Left ventricle myocardium inferior (tissue), 1 donor: ENCODE measurements around the gene GUCY2D. TPM values are rescaled to one million over a fixed set of nuclear protein-coding genes. Genes with fewer than 3 reads are reported as not detected.
"Not testable (repeated sequence)": the region's sequence is repeated elsewhere in the genome, so short reads cannot be mapped to it uniquely, and the experiment has no call there.

Experiments
- DNase-seq: peaks from one replicate; pipeline ENCODE4 v3.0.0-alpha.2; 2020
- H3K27ac ChIP-seq: fragments of 200-600 bp; replicated peaks from 2 replicates; pipeline ENCODE4 v1.8.0; 2021
- H3K27me3 ChIP-seq: fragments of 200-600 bp; 2 replicates; pipeline ENCODE4 v1.8.0; 2021; ENCODE audit warnings: low read depth
- H3K36me3 ChIP-seq: fragments of 200-600 bp; 2 replicates; pipeline ENCODE4 v1.8.0; 2021
- H3K4me1 ChIP-seq: fragments of 200-600 bp; 2 replicates; pipeline ENCODE4 v1.8.0; 2021
- H3K4me3 ChIP-seq: fragments of 200-600 bp; 2 replicates; pipeline ENCODE4 v1.8.0; 2021; ENCODE audit warnings: mild to moderate bottlenecking, moderate library complexity
- H3K9me3 ChIP-seq: fragments of 200-600 bp; replicated peaks from 2 replicates; pipeline ENCODE4 v1.8.0; 2021
- intact Hi-C: fragments of 100-400 bp; cut with micrococcal nuclease; formaldehyde crosslinking; loops from one replicate; pipeline ENCODE4 v1.11.0; 2022
- long read RNA-seq: library from polyadenylated mRNA; unstranded; transcript quantifications from one replicate; pipeline ENCODE4 v2.0.0, GENCODE V29; 2021
- total RNA-seq: library from RNA; stranded (reverse); fragmentation: NEBNext Ultra II Directional; extraction: Animal tissue kit (Norgen Biotek cat#: 25700); gene quantifications from one replicate; pipeline ENCODE4 v1.2.1, GENCODE V29; 2021
- TF ChIP-seq, protein P1 (sequence below): fragments of 200-600 bp; IDR thresholded peaks from 2 replicates; pipeline ENCODE4 v1.8.0; 2021; ENCODE audit warnings: antibody characterized with exemption, mild to moderate bottlenecking, borderline replicate concordance
- donor health status: DM: no; HTN: yes; CAD: no; lungs with severe emphysema.

Gene GUCY2D
- total RNA-seq = not detected
- long read RNA-seq, partial matches to known transcripts = 0 of 1 reads
- long read RNA-seq, other reads (novel, unspliced or antisense) = 1 of 1 reads

DNA sequence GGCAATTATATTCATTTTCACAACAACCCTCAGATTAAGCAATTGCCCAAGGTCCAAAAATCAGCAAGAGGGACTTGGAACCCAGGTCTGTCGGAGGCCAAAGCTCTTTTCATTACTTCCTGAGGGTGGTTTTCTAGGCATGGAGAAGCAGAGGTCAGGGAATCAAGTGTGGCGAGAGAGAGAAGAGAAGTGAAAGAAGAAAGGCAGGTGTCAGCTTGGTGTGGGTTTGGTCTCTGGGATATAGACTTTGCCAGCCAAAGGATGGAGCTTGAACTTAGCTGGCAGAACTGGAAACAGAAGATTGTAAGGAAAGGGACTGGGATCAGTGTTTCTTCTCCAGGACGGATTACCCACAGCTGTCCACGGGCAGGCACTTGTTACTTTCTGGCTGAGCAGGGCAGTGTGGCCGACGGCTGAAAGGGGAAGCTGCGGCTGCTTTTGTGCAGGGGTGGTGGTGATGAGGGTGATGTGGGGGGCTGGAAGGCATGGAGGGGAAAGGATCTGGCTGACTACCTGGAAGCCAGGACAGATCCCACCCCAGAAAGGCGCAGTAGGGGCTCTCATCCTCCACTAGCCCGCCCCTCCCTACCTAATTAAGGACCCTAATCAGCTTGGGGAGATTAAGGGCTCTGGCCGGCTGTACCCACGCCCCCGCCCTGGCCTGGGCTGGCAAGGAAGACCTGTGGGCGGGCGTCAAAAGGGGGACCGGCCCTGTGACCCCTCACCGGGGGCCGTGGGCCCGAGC lies at the start of gene GUCY2D:
Gene GUCY2D (plus strand): TSS at position 640 of the 745 bp plus-strand sequence. CDS start 433 bp downstream, outside the sequence.
- intact Hi-C loops = no loop called here
- TF ChIP-seq, protein P1, sequence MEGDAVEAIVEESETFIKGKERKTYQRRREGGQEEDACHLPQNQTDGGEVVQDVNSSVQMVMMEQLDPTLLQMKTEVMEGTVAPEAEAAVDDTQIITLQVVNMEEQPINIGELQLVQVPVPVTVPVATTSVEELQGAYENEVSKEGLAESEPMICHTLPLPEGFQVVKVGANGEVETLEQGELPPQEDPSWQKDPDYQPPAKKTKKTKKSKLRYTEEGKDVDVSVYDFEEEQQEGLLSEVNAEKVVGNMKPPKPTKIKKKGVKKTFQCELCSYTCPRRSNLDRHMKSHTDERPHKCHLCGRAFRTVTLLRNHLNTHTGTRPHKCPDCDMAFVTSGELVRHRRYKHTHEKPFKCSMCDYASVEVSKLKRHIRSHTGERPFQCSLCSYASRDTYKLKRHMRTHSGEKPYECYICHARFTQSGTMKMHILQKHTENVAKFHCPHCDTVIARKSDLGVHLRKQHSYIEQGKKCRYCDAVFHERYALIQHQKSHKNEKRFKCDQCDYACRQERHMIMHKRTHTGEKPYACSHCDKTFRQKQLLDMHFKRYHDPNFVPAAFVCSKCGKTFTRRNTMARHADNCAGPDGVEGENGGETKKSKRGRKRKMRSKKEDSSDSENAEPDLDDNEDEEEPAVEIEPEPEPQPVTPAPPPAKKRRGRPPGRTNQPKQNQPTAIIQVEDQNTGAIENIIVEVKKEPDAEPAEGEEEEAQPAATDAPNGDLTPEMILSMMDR = no peak
- Histone ChIP-seq H3K36me3 (no peaks in the 10 kb centered on the region), H3K9me3 (no peaks in the 10 kb centered on the region), H3K4me3 (peak within 1 kb of the TSS; percentile 60), H3K4me1 (peaks cover 22% of the 10 kb centered on the region), H3K27ac (no peak within 1 kb of the TSS), H3K27me3 (peaks cover 85% of the 10 kb centered on the region)
- DNase-seq = no peak

DNA sequence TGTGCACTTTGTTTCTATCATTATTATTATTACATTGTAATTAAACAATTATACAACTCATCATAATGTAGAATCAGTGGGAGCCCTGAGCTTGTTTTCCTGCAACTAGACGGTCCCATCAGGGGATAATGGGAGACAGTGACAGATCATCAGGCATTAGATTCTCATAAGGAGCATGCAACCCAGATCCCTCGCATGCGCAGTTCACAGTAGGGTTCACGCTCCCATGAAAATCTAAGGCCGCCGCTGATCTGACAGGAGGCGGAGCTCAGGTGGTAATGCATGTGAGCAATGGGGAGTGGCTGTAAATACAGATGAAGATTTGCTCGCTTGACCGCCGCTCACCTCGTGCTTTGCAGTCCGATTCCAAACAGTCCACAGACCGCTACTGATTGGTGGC lies 49.1 kb upstream of the GUCY2D start:
- H3K4me3 ChIP-seq, intact Hi-C loops, H3K27ac ChIP-seq, DNase-seq, H3K9me3 ChIP-seq, H3K27me3 ChIP-seq: not testable (repeated sequence)
- H3K4me1 ChIP-seq = peaks cover 19% of the 10 kb centered on the region
- peaks cover 14% of the 10 kb centered on the region for H3K36me3 ChIP-seq

DNA sequence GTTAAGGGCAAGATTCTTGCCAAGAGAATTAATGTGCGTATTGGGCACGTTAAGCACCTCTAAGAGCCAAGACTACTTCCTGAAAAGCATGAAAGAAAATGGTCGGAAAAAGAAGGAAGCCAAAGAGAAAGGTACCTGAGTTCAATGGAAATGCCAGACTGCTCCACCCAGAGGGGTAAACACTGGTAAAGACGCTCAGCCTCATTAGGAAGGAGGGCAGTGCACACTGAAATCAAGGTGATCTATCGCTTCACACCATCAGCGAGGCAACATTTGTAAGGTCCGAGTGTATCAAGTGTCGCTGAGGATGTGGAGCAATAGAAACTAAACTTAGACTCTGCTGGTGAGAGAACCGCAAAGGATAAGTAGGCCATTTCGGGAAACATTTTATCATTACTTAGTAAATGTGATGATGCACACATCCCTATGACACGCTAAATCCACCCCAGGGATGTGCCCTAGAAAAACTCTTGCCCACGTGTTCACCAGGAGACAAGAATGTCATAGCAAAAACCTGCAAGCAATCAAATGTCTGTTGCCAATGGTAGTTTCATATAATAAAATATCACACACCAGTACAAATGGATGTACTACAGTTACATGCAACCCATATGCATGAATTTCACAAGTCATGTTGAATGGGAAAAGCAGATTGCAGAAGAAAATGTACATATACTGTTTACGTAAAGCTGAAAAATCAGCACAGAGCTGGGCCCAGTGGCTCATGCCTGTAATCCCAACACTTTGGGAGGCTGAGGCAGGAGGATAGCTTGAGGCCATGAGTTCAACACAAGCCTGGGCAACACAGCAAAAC lies 46.8 kb upstream of the GUCY2D start:
- H3K4me3 ChIP-seq = no peak overlapping the region
- no peaks in the 10 kb centered on the region for H3K9me3 ChIP-seq
- H3K36me3 ChIP-seq = no peaks in the 10 kb centered on the region
- peaks cover 8% of the 10 kb centered on the region for H3K27me3 ChIP-seq
- peak overlapping the region; percentile 49 for H3K27ac ChIP-seq
- TF ChIP-seq, protein P1 = no peak
- intact Hi-C loops = no loop called here
- peaks cover 19% of the 10 kb centered on the region for H3K4me1 ChIP-seq
- no peak for DNase-seq

DNA sequence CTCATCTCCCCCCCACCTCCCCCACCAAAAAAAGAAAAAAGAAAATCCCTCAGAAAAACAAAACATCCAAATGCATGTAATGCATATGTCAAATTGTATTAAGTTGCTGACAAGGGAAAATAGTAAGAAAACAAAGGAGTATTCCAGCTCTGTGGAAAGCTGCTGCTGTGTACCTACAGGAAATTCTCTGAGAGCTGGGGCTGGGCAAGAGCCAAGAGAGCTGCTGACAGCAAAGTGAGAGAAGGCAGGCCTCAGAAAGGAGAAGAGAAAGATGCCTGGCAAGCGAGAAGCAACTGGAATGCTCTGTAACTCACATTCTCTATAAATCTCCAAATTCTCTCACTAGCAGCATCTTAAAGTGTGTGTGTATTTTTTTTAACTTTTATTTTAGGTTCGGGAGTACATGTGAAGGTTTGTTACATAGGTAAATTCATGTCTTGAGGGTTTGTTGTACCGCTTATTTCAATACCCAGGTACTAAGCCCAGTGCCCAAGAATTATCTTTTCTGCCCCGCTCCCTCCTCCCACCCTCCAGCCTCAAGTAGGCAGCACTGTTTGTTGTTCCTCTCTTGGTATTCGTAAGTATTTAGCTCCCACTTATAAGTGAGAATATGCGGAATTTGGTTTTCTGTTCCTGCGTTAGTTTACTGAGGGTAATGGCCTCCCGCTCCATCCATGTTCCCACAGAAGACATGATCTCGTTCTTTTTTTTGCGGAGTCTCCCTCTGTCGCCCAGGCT lies 46.0 kb upstream of the GUCY2D start:
- Histone ChIP-seq H3K9me3 (no peaks in the 10 kb centered on the region), H3K27ac (peak overlapping the region; percentile 49), H3K36me3 (no peaks in the 10 kb centered on the region), H3K27me3 (peaks cover 15% of the 10 kb centered on the region), H3K4me3 (no peak overlapping the region), H3K4me1 (peaks cover 19% of the 10 kb centered on the region)
- peak; percentile 82 for DNase-seq
- intact Hi-C loops = no loop called here
- TF ChIP-seq, protein P1 = no peak

DNA sequence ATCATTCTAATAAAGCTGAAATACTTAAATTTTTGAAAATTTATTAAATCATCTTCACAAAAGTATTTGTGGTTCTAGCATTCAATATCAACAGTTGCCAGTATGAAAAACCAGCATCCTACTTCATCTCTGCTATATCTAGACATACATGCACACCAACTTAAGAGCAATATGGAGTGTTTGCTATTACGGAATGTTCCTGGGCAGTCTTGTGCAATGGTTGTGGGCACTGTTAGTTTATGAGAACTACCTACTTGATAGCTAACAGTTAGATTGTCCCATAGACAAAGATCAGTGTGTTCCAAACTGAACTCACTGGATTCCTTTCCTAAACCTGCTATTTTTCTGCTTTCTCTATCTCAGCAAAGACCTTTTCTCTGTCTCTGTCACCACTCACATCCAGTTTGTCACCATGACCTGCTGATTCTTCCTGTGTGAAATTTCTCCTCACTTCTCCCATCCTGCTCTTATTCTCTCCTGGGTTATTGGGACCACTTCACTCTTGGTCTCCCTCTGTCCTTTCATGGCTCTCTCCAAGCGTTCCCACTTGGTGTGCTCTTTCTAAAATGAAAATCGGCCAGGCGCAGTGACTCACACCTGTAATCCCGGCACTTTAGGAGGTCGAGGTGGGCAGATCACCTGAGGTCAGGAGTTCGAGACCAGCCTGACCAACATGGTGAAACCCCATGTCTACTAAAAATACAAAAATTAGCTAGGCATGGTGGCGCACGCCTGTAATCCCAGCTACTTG lies 42.7 kb upstream of the GUCY2D start:
- H3K36me3 ChIP-seq = no peaks in the 10 kb centered on the region
- H3K27ac ChIP-seq = no peak overlapping the region
- no peak overlapping the region for H3K4me3 ChIP-seq

More for the DNA sequence above, 42.7 kb upstream of the GUCY2D start:
- no peaks in the 10 kb centered on the region for H3K9me3 ChIP-seq
- intact Hi-C loops = no loop called here
- H3K4me1 ChIP-seq = peaks cover 19% of the 10 kb centered on the region
- TF ChIP-seq, protein P1 = no peak
- DNase-seq = no peak
- H3K27me3 ChIP-seq = peaks cover 15% of the 10 kb centered on the region
